ENCODE results near the gene STUB1.
"Not testable (repeated sequence)": the region's sequence is repeated elsewhere in the genome, so short reads cannot be mapped to it uniquely, and the experiment has no call there.

The STUB1 gene

GRCh38 chr16:678209-678857 is 1.9 kb upstream of the STUB1 start:
- DNase-seq (ENCODE audit: low read depth in 4 of 4, low spot score in 1 of 4) = no peak

GRCh38 chr16:678858-679813 is 1.1 kb upstream of the STUB1 start:
- no peak for DNase-seq (ENCODE audit: low read depth in 4 of 4, low spot score in 1 of 4)

GRCh38 chr16:680625-680945 is 375 bp downstream of the STUB1 start:
- DNase-seq (ENCODE audit: low read depth in 4 of 4, low spot score in 1 of 4) = no peak

- DNase-seq (ENCODE audit: low read depth in 4 of 4, low spot score in 1 of 4) = no peak
These were observed 946 bp downstream of the STUB1 start for GRCh38 chr16:680967-681745.

GRCh38 chr16:681746-682427 is 1.7 kb downstream of the STUB1 start:
- no peak for DNase-seq (ENCODE audit: low read depth in 4 of 4, low spot score in 1 of 4)

- no peak for DNase-seq (ENCODE audit: low read depth in 4 of 4, low spot score in 1 of 4)
These were observed 2.5 kb downstream of the STUB1 start for GRCh38 chr16:682493-683395.

- no peak for DNase-seq (ENCODE audit: low read depth in 4 of 4, low spot score in 1 of 4)
These were observed 3.3 kb downstream of the STUB1 start for GRCh38 chr16:683396-684070.

GRCh38 chr16:684071-684794 is 4.0 kb downstream of the STUB1 start, which contains the start of gene JMJD8:
JMJD8 (minus strand) TSS chr16:684334; CDS start chr16:684319, 15 bp downstream.
- DNase-seq (ENCODE audit: low read depth in 4 of 4, low spot score in 1 of 4) = peak; percentile 90 to 98 (median 96)

- no peak for DNase-seq (ENCODE audit: low read depth in 4 of 4, low spot score in 1 of 4)
These were observed 4.9 kb downstream of the STUB1 start for GRCh38 chr16:684961-685696.

- no peak for DNase-seq (ENCODE audit: low read depth in 4 of 4, low spot score in 1 of 4)
These were observed 5.8 kb downstream of the STUB1 start for GRCh38 chr16:685967-686366.

- no peak for DNase-seq (ENCODE audit: low read depth in 4 of 4, low spot score in 1 of 4)
These were observed 6.5 kb downstream of the STUB1 start for GRCh38 chr16:686459-687260.

GRCh38 chr16:687499-687898 is 7.3 kb downstream of the STUB1 start:
- DNase-seq (ENCODE audit: low read depth in 4 of 4, low spot score in 1 of 4) = no peak

- no peak for DNase-seq (ENCODE audit: low read depth in 4 of 4, low spot score in 1 of 4)
These were observed 9.1 kb downstream of the STUB1 start for GRCh38 chr16:689175-689897.

GRCh38 chr16:691242-691641 is 11.0 kb downstream of the STUB1 start:
- not testable (repeated sequence) for DNase-seq (ENCODE audit: low read depth in 4 of 4, low spot score in 1 of 4)

GRCh38 chr16:692356-693108 is 12.3 kb downstream of the STUB1 start:
- DNase-seq (ENCODE audit: low read depth in 4 of 4, low spot score in 1 of 4) = no peak

GRCh38 chr16:693364-693763 is 13.2 kb downstream of the STUB1 start:
- no peak for DNase-seq (ENCODE audit: low read depth in 4 of 4, low spot score in 1 of 4)
